Thyroid gland (tissue), 4 donors: ENCODE measurements around the gene MMEL1. TPM values are rescaled to one million over a fixed set of nuclear protein-coding genes. Genes with fewer than 3 reads are reported as not detected.
A peak's percentile ranks its signal among the peaks of the same experiment; 100 is the strongest.
"Not testable (repeated sequence)": the region's sequence is repeated elsewhere in the genome, so short reads cannot be mapped to it uniquely, and the experiment has no call there.

Experiments used
- DNase-seq, 2 donors: peaks; one replicate each; pipeline ENCODE4 v3.0.0-alpha.2; 2019
- H3K27ac ChIP-seq, 3 donors: fragments of 200-600 bp; sonication (generic); 1 replicate in 2 of 3; 2 replicates in 1 of 3; pipeline ENCODE4 v1.5.1; 2016 to 2019; ENCODE audit warnings: mild to moderate bottlenecking in 1 of 3, moderate library complexity in 1 of 3
- H3K27me3 ChIP-seq: fragments of 200-600 bp; sonication (generic); one replicate; pipeline ENCODE4 v1.5.1; 2019
- H3K36me3 ChIP-seq, 2 donors: fragments of 200-600 bp; sonication (generic); one replicate each; pipeline ENCODE4 v1.5.1; 2016 to 2019
- H3K4me1 ChIP-seq, 2 donors: fragments of 200-600 bp; sonication (generic); one replicate each; pipeline ENCODE4 v1.5.1; 2017 to 2019
- H3K4me3 ChIP-seq, 3 donors: fragments of 200-600 bp; sonication (generic); replicated peaks in 1 of 3; 1 replicate in 2 of 3; 2 replicates in 1 of 3; pipeline ENCODE4 v1.5.1; 2016; ENCODE audit warnings: mild to moderate bottlenecking in 1 of 3
- H3K9me3 ChIP-seq: fragments of 200-600 bp; sonication (generic); one replicate; pipeline ENCODE4 v1.5.1; 2017
- CTCF ChIP-seq, 6 experiments: fragments of 200-600 bp in 3 of 6; fragments of 450-650 bp in 3 of 6; sonication (generic) in 3 of 6; IDR thresholded peaks; one replicate each; pipeline ENCODE4 v1.5.1; 2016 to 2019; ENCODE audit warnings: antibody characterized with exemption in 6 of 6, mild to moderate bottlenecking in 2 of 6, inconsistent platforms in 1 of 6, moderate library complexity in 1 of 6
- POLR2A ChIP-seq, 2 donors: fragments of 450-650 bp; IDR thresholded peaks; one replicate each; pipeline ENCODE4 v1.6.1; 2017; ENCODE audit warnings: antibody characterized with exemption in 2 of 2, mild to moderate bottlenecking in 2 of 2, moderate library complexity in 1 of 2
- WGBS, 2 donors: methylation state at CpG; one replicate each; pipeline ENCODE4 v1.1.5; 2017; 5-methylcytosine and 5-hydroxymethylcytosine counted together
- intact Hi-C: fragments of 100-400 bp; cut with DNase I; formaldehyde crosslinking; loops from one replicate; pipeline ENCODE4 v1.15.1; 2023
- total RNA-seq, 4 donors: library from RNA; depleted of rRNA; stranded (reverse); fragments of >200 nt; gene quantifications; one replicate each; pipeline ENCODE4 v1.2.3, GENCODE V29; 2016

Gene MMEL1
- total RNA-seq, 4 donors from 2014 or later: 0.98 to 2.5 (median 2.0) TPM; not detected in 1

GRCh38 chr1:2575801-2576663 lies 56.8 kb downstream of the MMEL1 start:
- H3K4me3 ChIP-seq: no peak overlapping the region
- H3K27me3 ChIP-seq: no peaks in the 10 kb centered on the region
- WGBS, 2 donors: 81% methylated on average over 19 to 23 of the region's 23 CpGs
- peak overlapping the region; percentile 10 to 45 (median 19) for H3K27ac ChIP-seq
- H3K9me3 ChIP-seq: no peaks in the 10 kb centered on the region
- intact Hi-C loops: no loop called here
- TF ChIP-seq POLR2A (IDR thresholded peaks at IDR 0.05) (no peak), CTCF (IDR thresholded peaks at IDR 0.05) (no peak)
- peaks cover 6 to 12% of the 10 kb centered on the region in 2 donors for H3K4me1 ChIP-seq
- DNase-seq: no peak
- no peaks in the 10 kb centered on the region for H3K36me3 ChIP-seq

- peaks cover 6 to 12% of the 10 kb centered on the region in 2 donors for H3K4me1 ChIP-seq
- no peaks in the 10 kb centered on the region for H3K36me3 ChIP-seq
- intact Hi-C loops: no loop called here
- no peak overlapping the region for H3K4me3 ChIP-seq
- no peaks in the 10 kb centered on the region for H3K27me3 ChIP-seq
- 85 to 86% methylated on average over 9 of the region's 9 CpGs for WGBS, 2 donors
- H3K9me3 ChIP-seq: no peaks in the 10 kb centered on the region
- TF ChIP-seq CTCF (IDR thresholded peaks at IDR 0.05): no peak
- TF ChIP-seq POLR2A (IDR thresholded peaks at IDR 0.05): no peak
- DNase-seq: no peak
- H3K27ac ChIP-seq: no peak overlapping the region
Observed at GRCh38 chr1:2574350-2574749, 58.5 kb downstream of the MMEL1 start.

GRCh38 chr1:2573250-2573920 lies 59.4 kb downstream of the MMEL1 start:
- Histone ChIP-seq H3K4me1 (peaks cover 6 to 12% of the 10 kb centered on the region in 2 donors), H3K4me3 (no peak overlapping the region), H3K9me3 (no peaks in the 10 kb centered on the region), H3K36me3 (no peaks in the 10 kb centered on the region), H3K27ac (no peak overlapping the region), H3K27me3 (no peaks in the 10 kb centered on the region)
- no peak for DNase-seq
- WGBS, 2 donors: 87 to 89% methylated on average over 8 of the region's 8 CpGs
- TF ChIP-seq POLR2A (IDR thresholded peaks at IDR 0.05) (no peak), CTCF (IDR thresholded peaks at IDR 0.05) (no peak)
- intact Hi-C loops: no loop called here

GRCh38 chr1:2571348-2571747 lies 61.5 kb downstream of the MMEL1 start:
- intact Hi-C loops: no loop called here
- no peak for DNase-seq
- Histone ChIP-seq H3K4me3 (no peak overlapping the region), H3K27ac (no peak overlapping the region), H3K27me3 (no peaks in the 10 kb centered on the region), H3K36me3 (no peaks in the 10 kb centered on the region), H3K4me1 (peaks cover 0 to 4% of the 10 kb centered on the region in 2 donors), H3K9me3 (no peaks in the 10 kb centered on the region)
- TF ChIP-seq POLR2A (IDR thresholded peaks at IDR 0.05): no peak
- WGBS, 2 donors: 97 to 98% methylated on average over 9 of the region's 9 CpGs

- Histone ChIP-seq H3K4me3 (no peak overlapping the region), H3K27me3 (no peaks in the 10 kb centered on the region), H3K27ac (no peak overlapping the region), H3K9me3 (no peaks in the 10 kb centered on the region), H3K36me3 (no peaks in the 10 kb centered on the region), H3K4me1 (peaks cover 0 to 4% of the 10 kb centered on the region in 2 donors)
- intact Hi-C loops: no loop called here
- 82 to 94% methylated on average over 17 of the region's 17 CpGs for WGBS, 2 donors
- DNase-seq: no peak
- TF ChIP-seq CTCF (IDR thresholded peaks at IDR 0.05) (no peak), POLR2A (IDR thresholded peaks at IDR 0.05) (no peak)
Observed at GRCh38 chr1:2570332-2570731, 62.5 kb downstream of the MMEL1 start.

- DNase-seq, H3K9me3 ChIP-seq, H3K36me3 ChIP-seq, intact Hi-C loops, H3K4me1 ChIP-seq, H3K4me3 ChIP-seq, H3K27ac ChIP-seq, H3K27me3 ChIP-seq: not testable (repeated sequence)
- WGBS, 2 donors: 85 to 89% methylated on average over 11 to 13 of the region's 13 CpGs
Observed at GRCh38 chr1:2569703-2570102, 63.1 kb downstream of the MMEL1 start.
